Measurements from ENCODE around the gene THSD7B. TPM values are rescaled to one million over a fixed set of nuclear protein-coding genes. Genes with fewer than 3 reads are reported as not detected.

The THSD7B gene
- polyA plus RNA-seq, 1 donor from 2014 or later: 0.46 TPM

DNA sequence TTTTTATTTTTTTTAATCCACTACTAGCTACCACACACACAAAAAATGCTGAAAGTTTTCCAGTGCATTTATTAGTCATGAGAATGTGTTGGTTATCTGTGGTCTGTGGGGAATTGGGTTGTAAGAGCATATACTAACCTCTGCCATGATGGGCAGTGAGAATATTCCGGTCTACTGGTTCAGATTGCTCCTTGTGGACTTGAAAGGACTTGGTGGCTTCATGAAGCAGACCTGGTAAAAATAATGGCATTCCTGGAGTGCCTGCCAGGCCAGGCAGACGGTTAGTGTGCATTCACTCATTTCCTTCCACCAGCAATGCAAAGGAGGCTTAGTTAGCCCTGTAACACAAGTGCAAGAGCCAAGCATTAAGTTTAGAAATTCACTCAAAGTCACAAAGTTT is 150.8 kb downstream of the THSD7B start:
- Histone ChIP-seq H3F3A (ENCODE audit: insufficient read depth, low read length, poor library complexity, severe bottlenecking) (no peaks in the 10 kb centered on the region), H3K27me3 (ENCODE audit: insufficient read depth, low read depth, low read length) (no peaks in the 10 kb centered on the region), H3K79me2 (replicated peaks; ENCODE audit: insufficient read depth, low read length) (no peaks in the 10 kb centered on the region), H2AFZ (ENCODE audit: low read depth, low read length) (no peak overlapping the region), H3K9me2 (ENCODE audit: insufficient read depth, low read length) (no peaks in the 10 kb centered on the region), H3K4me3 (ENCODE audit: low read length) (no peak overlapping the region), H3K27ac (ENCODE audit: low read length) (no peak overlapping the region), H3K36me3 (ENCODE audit: insufficient read depth, low read length) (no peaks in the 10 kb centered on the region), H4K20me1 (ENCODE audit: insufficient read depth) (no peaks in the 10 kb centered on the region), H3K4me2 (ENCODE audit: low read length) (no peak overlapping the region), H3K9ac (ENCODE audit: low read length) (no peak overlapping the region), H3K9me3 (ENCODE audit: low read length) (no peaks in the 10 kb centered on the region)
- no peak for TF ChIP-seq POLR2AphosphoS5 (IDR thresholded peaks at IDR 0.05)
- no peak for TF ChIP-seq SMC3 (conservative IDR thresholded peaks at IDR 0.05; ENCODE audit: poor library complexity)
- TF ChIP-seq EZH2 (IDR thresholded peaks at IDR 0.05; ENCODE audit: borderline replicate concordance, insufficient read depth, low read length, poor library complexity, severe bottlenecking): no peak
- TF ChIP-seq TAF1 (IDR thresholded peaks at IDR 0.05; ENCODE audit: low read depth): no peak
- no peak for TF ChIP-seq EP300 (conservative IDR thresholded peaks at IDR 0.05; ENCODE audit: poor library complexity, severe bottlenecking)
- no peak for TF ChIP-seq REST (IDR thresholded peaks at IDR 0.05; ENCODE audit: borderline replicate concordance)

GRCh38 chr2:136917411-136917881 is 152.1 kb downstream of the THSD7B start:
- no peaks in the 10 kb centered on the region for H3K79me2 ChIP-seq (replicated peaks; ENCODE audit: insufficient read depth, low read length)
- H3F3A ChIP-seq (ENCODE audit: insufficient read depth, low read length, poor library complexity, severe bottlenecking): no peaks in the 10 kb centered on the region
- no peaks in the 10 kb centered on the region for H3K36me3 ChIP-seq (ENCODE audit: insufficient read depth, low read length)
- no peak overlapping the region for H3K9ac ChIP-seq (ENCODE audit: low read length)
- no peak overlapping the region for H3K27ac ChIP-seq (ENCODE audit: low read length)
- no peaks in the 10 kb centered on the region for H3K9me2 ChIP-seq (ENCODE audit: insufficient read depth, low read length)
- no peak for TF ChIP-seq EZH2 (IDR thresholded peaks at IDR 0.05; ENCODE audit: borderline replicate concordance, insufficient read depth, low read length, poor library complexity, severe bottlenecking)
- no peak for TF ChIP-seq MXI1 (conservative IDR thresholded peaks at IDR 0.05; ENCODE audit: poor library complexity, severe bottlenecking)
- TF ChIP-seq SMC3 (conservative IDR thresholded peaks at IDR 0.05; ENCODE audit: poor library complexity): no peak
- TF ChIP-seq RAD21 (conservative IDR thresholded peaks at IDR 0.05): no peak
- no peak for TF ChIP-seq TAF1 (IDR thresholded peaks at IDR 0.05; ENCODE audit: low read depth)
- no peak for TF ChIP-seq EP300 (conservative IDR thresholded peaks at IDR 0.05; ENCODE audit: poor library complexity, severe bottlenecking)
- TF ChIP-seq POLR2AphosphoS5 (IDR thresholded peaks at IDR 0.05): no peak
- TF ChIP-seq, protein P1, sequence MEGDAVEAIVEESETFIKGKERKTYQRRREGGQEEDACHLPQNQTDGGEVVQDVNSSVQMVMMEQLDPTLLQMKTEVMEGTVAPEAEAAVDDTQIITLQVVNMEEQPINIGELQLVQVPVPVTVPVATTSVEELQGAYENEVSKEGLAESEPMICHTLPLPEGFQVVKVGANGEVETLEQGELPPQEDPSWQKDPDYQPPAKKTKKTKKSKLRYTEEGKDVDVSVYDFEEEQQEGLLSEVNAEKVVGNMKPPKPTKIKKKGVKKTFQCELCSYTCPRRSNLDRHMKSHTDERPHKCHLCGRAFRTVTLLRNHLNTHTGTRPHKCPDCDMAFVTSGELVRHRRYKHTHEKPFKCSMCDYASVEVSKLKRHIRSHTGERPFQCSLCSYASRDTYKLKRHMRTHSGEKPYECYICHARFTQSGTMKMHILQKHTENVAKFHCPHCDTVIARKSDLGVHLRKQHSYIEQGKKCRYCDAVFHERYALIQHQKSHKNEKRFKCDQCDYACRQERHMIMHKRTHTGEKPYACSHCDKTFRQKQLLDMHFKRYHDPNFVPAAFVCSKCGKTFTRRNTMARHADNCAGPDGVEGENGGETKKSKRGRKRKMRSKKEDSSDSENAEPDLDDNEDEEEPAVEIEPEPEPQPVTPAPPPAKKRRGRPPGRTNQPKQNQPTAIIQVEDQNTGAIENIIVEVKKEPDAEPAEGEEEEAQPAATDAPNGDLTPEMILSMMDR (IDR thresholded peaks at IDR 0.05; ENCODE audit: poor library complexity, severe bottlenecking): no peak
- H4K20me1 ChIP-seq (ENCODE audit: insufficient read depth): no peaks in the 10 kb centered on the region
- no peak overlapping the region for H3K4me2 ChIP-seq (ENCODE audit: low read length)
- H3K27me3 ChIP-seq (ENCODE audit: insufficient read depth, low read depth, low read length): no peaks in the 10 kb centered on the region
- H2AFZ ChIP-seq (ENCODE audit: low read depth, low read length): no peak overlapping the region
- H3K9me3 ChIP-seq (ENCODE audit: low read length): no peaks in the 10 kb centered on the region
- H3K4me3 ChIP-seq (ENCODE audit: low read length): no peak overlapping the region
